IPS-11a (cell line): Measurements from ENCODE around the gene NOS2.
"Not testable (repeated sequence)": the region's sequence is repeated elsewhere in the genome, so short reads cannot be mapped to it uniquely, and the experiment has no call there.

Source experiments
- H3K4me3 ChIP-seq: one replicate; pipeline ENCODE4 v1.5.1; 2013; ENCODE audit warnings: low read depth, low read length, control low read depth

Gene NOS2

DNA sequence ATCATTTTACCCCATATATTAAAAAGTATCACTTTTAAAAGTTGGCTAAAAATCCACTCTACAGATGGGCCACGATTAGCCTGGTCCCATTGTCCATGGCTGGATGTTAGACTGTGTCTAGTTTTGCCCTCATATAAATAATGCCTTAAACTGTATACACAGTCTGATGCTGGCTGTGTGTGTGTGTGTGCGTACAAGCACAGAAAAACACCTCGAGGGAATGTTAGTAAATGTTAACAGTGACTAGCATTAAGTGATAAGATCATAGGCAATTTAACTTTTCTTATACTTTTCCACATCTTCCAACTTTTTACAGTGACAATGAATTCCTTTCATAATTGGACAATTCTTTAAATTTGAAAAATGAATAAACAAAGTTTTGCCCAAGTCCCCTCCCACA, 8.2 kb downstream of the NOS2 start:
- no peak overlapping the region for H3K4me3 ChIP-seq

- H3K4me3 ChIP-seq, result no peak overlapping the region
Observed at GRCh38 chr17:27788919-27789318, 11.4 kb downstream of the NOS2 start.

DNA sequence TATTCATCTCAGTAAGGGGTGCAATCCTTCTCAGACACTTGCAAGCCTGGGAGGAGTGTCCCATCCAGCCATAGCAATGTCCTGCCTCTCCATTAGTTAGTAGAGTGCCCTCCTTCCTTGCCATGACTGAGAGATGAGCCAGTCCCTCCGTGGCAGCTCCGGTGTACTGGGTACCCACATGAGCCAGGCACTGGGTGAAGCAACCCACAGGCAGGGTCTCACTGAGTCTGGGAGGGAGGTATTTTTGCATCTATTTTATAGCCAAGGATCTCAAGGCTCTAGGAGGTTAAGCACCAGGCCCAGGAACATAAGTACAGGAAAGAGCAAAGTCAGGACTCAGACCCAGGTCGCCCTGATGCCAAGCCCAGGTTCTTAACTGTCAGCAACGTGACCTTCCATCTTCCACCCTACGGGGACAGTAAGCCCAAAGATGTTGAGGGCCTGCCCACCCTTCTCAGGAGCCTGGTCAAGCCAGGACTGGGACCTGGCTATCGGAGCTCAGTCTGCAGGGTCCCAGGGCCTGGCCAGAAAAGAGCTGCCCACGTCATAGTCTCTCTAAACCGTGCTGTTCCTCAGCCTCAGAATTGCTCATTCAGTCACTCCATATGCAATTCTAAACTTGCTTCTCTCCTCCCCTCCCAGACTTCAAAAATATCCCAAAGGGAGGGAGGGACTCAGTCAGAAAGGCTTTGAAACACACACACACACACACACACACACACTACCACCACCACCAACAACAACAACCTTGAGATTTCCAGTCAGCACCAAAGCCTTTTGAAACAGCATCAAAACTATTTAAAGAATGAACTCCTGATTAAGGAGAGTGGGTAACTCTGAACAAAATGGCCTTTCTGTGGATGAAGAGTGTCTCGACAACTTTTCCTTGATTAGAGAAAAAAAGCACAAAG, 16.6 kb downstream of the NOS2 start:
- no peak overlapping the region for H3K4me3 ChIP-seq

DNA sequence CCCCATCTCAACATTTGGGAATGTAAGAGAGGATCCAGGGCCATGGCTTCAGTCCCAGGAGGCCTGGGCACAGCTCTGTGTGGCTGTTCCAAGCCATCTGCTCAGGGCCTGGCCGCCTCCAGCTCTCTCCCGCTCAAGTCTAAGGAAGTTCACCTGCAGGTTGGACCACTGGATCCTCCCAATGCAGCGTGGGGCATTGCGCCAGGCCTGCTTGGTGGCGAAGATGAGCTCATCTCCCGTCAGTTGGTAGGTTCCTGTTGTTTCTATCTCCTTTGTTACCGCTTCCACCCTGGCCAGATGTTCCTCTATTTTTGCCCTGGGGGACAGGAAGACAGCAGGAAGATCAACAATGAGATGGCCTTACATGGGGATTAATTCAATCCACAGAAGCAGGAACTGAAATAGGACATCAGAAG, 17.5 kb downstream of the NOS2 start:
- no peak overlapping the region for H3K4me3 ChIP-seq

DNA sequence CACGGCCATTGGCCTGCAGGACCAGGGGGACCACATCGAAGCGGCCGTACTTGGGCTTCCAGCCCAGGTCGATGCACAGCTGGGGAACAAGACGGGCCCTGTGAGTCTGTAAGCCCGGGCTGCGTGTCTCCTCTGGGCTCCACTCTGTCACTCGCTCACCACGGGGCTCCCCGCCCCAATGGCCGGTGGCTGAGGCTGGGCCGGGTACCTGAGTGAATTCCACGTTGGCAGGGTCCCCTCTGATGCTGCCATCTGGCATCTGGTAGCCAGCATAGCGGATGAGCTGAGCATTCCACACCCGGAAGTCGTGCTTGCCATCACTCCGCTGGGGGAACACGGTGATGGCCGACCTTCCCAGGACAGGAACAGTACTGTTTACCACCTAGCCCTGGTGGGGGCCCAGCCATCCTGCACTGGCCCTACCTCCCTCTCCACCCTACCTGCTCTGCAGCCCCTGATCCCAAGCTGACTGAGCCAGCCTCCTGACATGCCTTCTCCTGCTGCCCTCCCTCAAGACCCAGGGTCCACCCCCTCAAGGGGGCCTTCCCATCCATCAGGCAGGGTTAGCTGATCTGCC, 19.4 kb downstream of the NOS2 start:
- no peak overlapping the region for H3K4me3 ChIP-seq

DNA sequence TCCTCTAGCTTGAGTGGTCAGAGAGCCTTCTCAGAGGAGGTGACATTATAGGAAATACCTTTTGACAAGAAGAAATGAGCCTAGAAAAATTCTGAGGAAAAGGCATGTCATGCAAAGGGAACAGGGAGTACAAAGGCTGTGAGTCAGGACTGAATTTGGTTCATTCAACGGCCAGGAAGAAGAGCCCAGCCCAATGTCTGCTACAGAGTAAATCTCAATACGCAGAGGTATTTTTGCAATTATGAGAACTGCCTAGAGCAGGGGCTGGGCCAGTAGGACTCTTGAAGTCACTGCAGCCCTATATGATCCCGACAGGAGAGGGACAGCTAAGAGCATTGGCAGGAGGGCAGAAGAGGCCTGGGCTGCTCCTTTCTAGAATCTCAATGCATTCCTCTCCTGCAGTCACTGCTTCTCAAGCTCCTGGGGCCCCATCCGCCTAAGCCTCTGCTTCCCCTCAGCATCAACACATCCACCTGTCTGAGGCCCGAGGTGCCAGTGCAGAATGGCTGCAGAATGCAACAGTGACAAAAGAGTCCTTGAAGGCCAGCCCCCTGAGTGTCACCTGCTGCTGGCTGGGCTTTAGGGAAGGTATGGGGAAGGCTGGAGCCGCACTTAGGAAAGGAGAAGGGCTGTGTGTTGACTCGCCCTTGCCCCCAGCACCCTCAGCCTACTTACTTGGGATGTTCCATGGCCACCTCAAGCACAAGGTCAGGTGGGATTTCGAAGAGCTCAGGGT, 20.1 kb downstream of the NOS2 start:
- no peak overlapping the region for H3K4me3 ChIP-seq

DNA sequence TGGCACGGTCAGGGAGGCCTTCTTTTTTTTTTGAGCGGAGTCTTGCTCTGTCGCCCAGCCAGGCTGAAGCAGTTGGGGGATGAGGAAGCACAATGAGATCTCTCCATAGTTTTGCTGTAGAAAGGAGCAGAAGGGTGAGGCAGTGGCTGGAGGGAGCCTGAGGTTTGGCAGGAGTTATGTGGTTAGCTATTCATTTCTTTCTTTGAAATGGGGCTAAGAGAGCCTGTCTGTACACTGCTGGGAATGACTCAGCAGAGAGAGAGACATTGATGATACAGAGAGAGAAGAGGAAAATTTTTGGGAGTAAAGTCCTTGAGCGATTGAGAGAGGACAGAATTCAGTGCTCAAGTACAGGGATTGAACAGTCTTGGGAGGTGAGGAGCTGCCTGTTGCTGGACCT, 22.1 kb downstream of the NOS2 start:
- no peak overlapping the region for H3K4me3 ChIP-seq

DNA sequence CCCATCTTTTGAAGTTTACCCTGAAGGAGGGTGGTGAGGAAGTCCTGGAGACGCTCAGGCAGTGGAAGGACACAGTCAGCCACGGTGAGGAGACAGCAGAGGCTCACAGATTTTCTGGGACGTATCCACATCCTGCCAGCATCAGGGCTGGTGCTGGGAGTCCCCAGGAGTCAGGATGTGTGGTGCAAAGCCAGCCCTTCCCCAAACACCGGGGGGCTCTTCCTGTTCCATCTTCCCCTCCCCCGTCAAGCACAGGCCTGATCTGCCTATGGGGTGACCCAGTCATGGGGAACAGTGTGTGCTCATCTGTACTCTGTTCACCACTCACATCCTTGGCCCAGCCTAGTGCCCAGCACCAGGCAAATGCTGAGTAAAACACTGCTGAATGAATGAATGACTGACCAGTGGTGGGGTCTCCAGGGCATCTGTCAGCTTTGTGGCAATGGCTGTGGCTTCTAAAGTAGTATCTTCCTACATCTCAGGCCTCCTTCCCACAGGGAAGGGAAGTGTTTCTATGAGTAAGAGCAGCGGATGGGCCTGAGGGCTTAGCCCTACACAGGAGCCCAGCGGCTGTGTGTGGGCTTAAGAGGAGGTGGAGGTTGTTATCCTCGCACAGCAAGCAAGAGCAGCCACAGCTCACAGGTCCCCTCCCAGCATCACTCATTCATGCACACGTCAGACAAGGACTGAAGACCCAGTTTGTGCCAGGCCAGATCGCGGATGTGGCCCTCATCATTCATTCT, 23.3 kb downstream of the NOS2 start:
- H3K4me3 ChIP-seq, result no peak overlapping the region

- no peak overlapping the region for H3K4me3 ChIP-seq
Observed at GRCh38 chr17:27771586-27771985, 28.7 kb downstream of the NOS2 start.

DNA sequence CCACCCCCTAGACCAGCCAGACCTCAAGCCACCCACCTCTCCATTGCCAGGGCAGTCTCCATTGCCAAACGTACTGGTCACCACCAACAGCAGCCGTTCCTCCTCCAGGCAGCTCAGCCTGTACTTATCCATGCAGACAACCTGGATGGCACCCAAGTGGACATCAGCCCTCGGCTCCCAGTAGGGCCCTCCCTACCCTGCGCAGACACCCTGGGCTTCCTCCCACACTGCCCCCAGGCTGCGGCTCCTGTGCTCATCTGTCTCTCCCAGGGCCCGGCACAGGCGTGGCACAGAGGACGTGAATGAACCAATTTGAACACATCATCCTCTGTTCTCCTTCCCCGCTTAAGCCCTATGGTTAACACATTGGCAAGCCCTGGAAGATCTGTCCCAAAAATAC, 29.5 kb downstream of the NOS2 start:
- H3K4me3 ChIP-seq, result no peak overlapping the region

- no peak overlapping the region for H3K4me3 ChIP-seq
Observed at GRCh38 chr17:27768858-27769410, 31.4 kb downstream of the NOS2 start.

GRCh38 chr17:27766438-27766837, 33.9 kb downstream of the NOS2 start:
- no peak overlapping the region for H3K4me3 ChIP-seq

DNA sequence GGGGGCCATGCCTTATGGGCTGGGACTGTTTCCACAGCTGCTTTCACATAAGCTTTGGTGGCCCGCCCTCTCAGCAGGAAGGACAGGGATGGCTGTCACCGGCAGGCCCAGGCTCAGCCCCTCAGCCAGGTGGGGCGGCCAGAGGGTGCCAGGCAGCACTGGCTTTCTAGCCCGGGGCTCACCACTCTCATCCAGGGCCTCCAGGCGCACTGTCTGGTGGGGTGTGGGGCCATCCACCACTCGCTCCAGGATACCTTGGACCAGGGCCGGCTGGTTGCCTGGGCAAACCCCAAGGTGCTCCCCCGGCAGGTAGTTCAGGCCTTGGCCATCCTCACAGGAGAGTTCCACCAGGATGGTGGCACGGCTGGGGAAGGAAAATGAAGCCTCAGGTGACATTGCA, 35.0 kb downstream of the NOS2 start:
- no peak overlapping the region for H3K4me3 ChIP-seq

GRCh38 chr17:27764589-27764988, 35.7 kb downstream of the NOS2 start:
- H3K4me3 ChIP-seq, result no peak overlapping the region

GRCh38 chr17:27762527-27763305, 37.6 kb downstream of the NOS2 start:
- H3K4me3 ChIP-seq, result no peak overlapping the region

DNA sequence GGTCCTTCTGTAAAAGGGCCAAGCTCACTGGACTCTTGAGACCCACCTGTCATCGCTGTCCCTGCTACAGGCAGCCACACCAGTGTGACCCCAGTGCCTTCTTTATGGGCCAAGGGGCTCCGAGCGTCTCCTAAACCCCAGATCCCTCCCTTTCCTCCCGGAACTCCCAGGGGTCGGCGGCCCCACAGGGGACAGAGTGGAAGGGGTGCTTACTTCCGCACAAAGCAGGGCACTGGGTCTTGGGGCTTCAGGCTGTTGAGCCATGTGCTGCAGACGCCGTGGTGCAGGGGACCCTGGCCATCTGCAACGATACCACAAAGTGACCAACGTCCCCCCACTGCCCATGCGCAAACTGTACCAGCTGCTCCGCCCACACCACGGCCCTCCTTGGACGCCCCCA, 39.4 kb downstream of the NOS2 start:
- not testable (repeated sequence) for H3K4me3 ChIP-seq

- no peak overlapping the region for H3K4me3 ChIP-seq
Observed at GRCh38 chr17:27760069-27760885, 40.1 kb downstream of the NOS2 start.

DNA sequence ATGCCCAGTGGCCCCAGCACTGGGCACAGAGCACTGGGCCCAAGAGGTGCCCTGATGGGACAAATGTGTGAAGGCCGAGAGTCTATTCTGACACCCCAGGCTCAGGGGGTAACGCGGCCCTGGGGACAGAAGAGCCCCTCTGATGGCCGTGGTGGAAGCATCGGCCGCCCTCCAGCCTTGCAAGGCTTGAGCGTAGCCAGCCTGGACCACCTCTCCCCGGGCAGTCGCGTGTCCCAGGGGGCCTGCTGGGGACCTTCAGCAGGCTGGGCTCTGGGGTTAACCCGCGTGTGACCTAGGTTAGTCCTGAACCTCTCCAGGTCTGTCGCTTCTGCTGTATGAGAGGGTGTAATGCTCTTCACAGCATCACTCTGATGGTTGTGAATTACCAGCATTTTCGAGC, 40.8 kb downstream of the NOS2 start:
- H3K4me3 ChIP-seq, result no peak overlapping the region
